ENCODE measurements around the gene TSHZ2.

The TSHZ2 gene

GRCh38 chr20:53149890-53150205 lies 177.7 kb downstream of the TSHZ2 start:
- DNase-seq (ENCODE audit: insufficient read length, low spot score) (no peak), FAIRE-seq (no peak)
- TF ChIP-seq POLR2A (IDR thresholded peaks at IDR 0.05; ENCODE audit: low read depth, low read length): no peak

- TF ChIP-seq POLR2A (IDR thresholded peaks at IDR 0.05; ENCODE audit: low read depth, low read length): no peak
- FAIRE-seq: no peak
These were observed 178.4 kb downstream of the TSHZ2 start for GRCh38 chr20:53150532-53150931.

GRCh38 chr20:53152228-53152627 lies 180.1 kb downstream of the TSHZ2 start:
- FAIRE-seq (no peak), DNase-seq (ENCODE audit: insufficient read length, low spot score) (no peak)
- no peak for TF ChIP-seq POLR2A (IDR thresholded peaks at IDR 0.05; ENCODE audit: low read depth, low read length)

More at GRCh38 chr20:53150532-53150931, 178.4 kb downstream of the TSHZ2 start:
- DNase-seq (ENCODE audit: insufficient read length, low spot score): no peak

GRCh38 chr20:53154540-53154939 lies 182.4 kb downstream of the TSHZ2 start:
- DNase-seq (ENCODE audit: insufficient read length, low spot score) (no peak), FAIRE-seq (no peak)
- no peak for TF ChIP-seq POLR2A (IDR thresholded peaks at IDR 0.05; ENCODE audit: low read depth, low read length)

GRCh38 chr20:53157443-53158408 lies 185.6 kb downstream of the TSHZ2 start:
- DNase-seq (ENCODE audit: insufficient read length, low spot score) (peak; percentile 45), FAIRE-seq (no peak)
- peak; percentile 22; the same call in 1 of the 2 replicates for TF ChIP-seq POLR2A (IDR thresholded peaks at IDR 0.05; ENCODE audit: low read depth, low read length)

- no peak for TF ChIP-seq POLR2A (IDR thresholded peaks at IDR 0.05; ENCODE audit: low read depth, low read length)
- no peak for FAIRE-seq
- no peak for DNase-seq (ENCODE audit: insufficient read length, low spot score)
These were observed 187.0 kb downstream of the TSHZ2 start for GRCh38 chr20:53159160-53159559.

GRCh38 chr20:53161073-53161472 lies 188.9 kb downstream of the TSHZ2 start:
- FAIRE-seq (no peak), DNase-seq (ENCODE audit: insufficient read length, low spot score) (no peak)
- TF ChIP-seq POLR2A (IDR thresholded peaks at IDR 0.05; ENCODE audit: low read depth, low read length): no peak

GRCh38 chr20:53161473-53161872 lies 189.3 kb downstream of the TSHZ2 start:
- FAIRE-seq: no peak
- no peak for DNase-seq (ENCODE audit: insufficient read length, low spot score)
- TF ChIP-seq POLR2A (IDR thresholded peaks at IDR 0.05; ENCODE audit: low read depth, low read length): no peak

- no peak for TF ChIP-seq POLR2A (IDR thresholded peaks at IDR 0.05; ENCODE audit: low read depth, low read length)
- FAIRE-seq: peak; percentile 50
- peak; percentile 60 for DNase-seq (ENCODE audit: insufficient read length, low spot score)
These were observed 190.2 kb downstream of the TSHZ2 start for GRCh38 chr20:53162251-53162835.

- DNase-seq (ENCODE audit: insufficient read length, low spot score) (no peak), FAIRE-seq (no peak)
- TF ChIP-seq POLR2A (IDR thresholded peaks at IDR 0.05; ENCODE audit: low read depth, low read length): no peak
These were observed 191.3 kb downstream of the TSHZ2 start for GRCh38 chr20:53163486-53163885.

GRCh38 chr20:53164072-53164471 lies 191.9 kb downstream of the TSHZ2 start:
- no peak for FAIRE-seq
- TF ChIP-seq POLR2A (IDR thresholded peaks at IDR 0.05; ENCODE audit: low read depth, low read length): no peak
- no peak for DNase-seq (ENCODE audit: insufficient read length, low spot score)

GRCh38 chr20:53165452-53165851 lies 193.3 kb downstream of the TSHZ2 start:
- no peak for TF ChIP-seq POLR2A (IDR thresholded peaks at IDR 0.05; ENCODE audit: low read depth, low read length)
- FAIRE-seq: no peak
- DNase-seq (ENCODE audit: insufficient read length, low spot score): no peak

- FAIRE-seq (no peak), DNase-seq (ENCODE audit: insufficient read length, low spot score) (no peak)
- TF ChIP-seq POLR2A (IDR thresholded peaks at IDR 0.05; ENCODE audit: low read depth, low read length): no peak
These were observed 196.3 kb downstream of the TSHZ2 start for GRCh38 chr20:53168491-53168890.

GRCh38 chr20:53170196-53170595 lies 198.0 kb downstream of the TSHZ2 start:
- no peak for DNase-seq (ENCODE audit: insufficient read length, low spot score)
- no peak for FAIRE-seq
- no peak for TF ChIP-seq POLR2A (IDR thresholded peaks at IDR 0.05; ENCODE audit: low read depth, low read length)

- DNase-seq (ENCODE audit: insufficient read length, low spot score) (no peak), FAIRE-seq (no peak)
- no peak for TF ChIP-seq POLR2A (IDR thresholded peaks at IDR 0.05; ENCODE audit: low read depth, low read length)
These were observed 198.9 kb downstream of the TSHZ2 start for GRCh38 chr20:53171065-53171464.

Data from H54 (cell line).